Measurements from ENCODE around the gene NAT10.

NAT10 gene

DNA sequence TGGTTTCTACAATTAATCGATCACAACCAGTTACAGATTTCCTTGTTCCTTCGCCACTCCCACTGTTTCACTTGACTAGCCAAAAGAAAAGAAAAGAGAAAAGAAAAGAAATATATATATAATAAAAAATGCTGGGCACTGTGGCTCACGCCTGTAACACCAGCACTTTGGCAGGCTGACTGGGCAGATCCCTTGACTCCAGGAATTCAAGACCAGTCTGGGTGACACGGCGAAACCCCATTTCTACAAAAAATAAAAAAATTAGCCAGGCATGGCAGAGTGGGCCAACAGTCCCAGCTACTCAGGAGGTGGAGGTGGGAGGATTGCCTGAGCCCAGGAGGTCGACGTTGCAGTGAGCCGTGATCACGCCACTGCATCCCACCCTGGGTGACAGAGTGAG is 83.8 kb downstream of the NAT10 start:
- DNase-seq (ENCODE audit: low read depth), result no peak

DNA sequence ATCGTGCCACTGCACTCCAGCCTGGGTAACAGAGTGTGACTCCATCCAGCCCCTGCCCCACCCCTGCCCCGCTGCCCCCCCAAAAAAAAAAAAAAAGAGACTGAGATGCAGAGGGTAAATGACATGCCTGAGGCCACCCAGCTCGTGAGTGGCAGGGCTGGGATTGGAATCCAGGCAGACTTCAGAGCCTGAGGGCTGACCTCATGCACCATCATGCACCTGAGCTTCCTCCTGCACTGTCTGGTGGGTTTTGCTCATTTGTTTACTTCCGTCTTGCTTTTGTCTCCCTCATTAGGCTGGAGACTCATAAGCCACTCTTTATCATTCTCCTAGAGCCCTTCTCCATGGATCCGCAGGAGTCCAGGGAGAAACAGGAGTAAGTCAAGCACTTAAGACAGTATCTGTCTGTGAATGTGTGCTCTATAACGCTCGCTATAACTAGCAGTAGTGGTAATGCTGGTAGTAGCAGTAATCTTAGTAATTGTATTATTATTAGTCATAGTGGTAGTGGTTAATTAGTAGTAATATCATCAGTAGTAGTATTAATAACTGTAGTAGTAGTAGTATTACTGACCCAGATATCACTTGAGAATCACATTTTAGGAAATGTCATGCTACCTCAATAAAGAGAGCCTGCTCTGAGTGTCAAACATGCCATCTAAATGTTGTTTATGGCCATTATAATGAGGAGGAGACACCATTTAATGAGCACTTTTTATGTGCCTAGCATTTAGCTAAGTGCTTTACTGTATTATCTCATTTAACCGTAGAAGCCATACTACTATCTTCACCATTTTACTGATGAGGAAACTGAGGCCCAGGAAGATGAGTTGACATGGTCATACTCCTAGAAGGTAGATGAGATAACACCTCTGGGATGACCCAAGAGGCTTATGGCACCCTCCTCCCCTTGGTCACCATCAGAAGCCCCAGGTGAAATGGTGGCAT is 85.0 kb downstream of the NAT10 start:
- DNase-seq (ENCODE audit: low read depth), result no peak

DNA sequence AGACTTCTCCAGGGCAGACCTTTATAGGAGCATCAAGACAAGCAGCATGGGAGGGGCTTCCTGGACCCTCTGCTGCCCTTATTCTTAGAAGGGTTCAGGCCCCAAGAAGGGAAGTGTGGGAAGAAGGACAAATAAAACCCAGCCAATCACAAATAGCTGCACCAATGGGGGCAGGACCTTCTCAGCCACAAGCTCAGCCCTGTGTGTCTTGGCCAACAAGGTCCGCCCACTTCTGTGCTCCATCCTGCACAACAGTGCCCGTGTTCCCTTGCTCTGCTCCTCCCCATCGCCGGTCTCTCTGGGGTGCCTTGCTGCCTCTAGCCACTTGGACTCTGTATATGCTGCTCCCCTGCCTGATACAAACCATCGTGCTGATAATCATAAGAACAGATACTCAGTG is 86.1 kb downstream of the NAT10 start:
- no peak for DNase-seq (ENCODE audit: low read depth)

DNA sequence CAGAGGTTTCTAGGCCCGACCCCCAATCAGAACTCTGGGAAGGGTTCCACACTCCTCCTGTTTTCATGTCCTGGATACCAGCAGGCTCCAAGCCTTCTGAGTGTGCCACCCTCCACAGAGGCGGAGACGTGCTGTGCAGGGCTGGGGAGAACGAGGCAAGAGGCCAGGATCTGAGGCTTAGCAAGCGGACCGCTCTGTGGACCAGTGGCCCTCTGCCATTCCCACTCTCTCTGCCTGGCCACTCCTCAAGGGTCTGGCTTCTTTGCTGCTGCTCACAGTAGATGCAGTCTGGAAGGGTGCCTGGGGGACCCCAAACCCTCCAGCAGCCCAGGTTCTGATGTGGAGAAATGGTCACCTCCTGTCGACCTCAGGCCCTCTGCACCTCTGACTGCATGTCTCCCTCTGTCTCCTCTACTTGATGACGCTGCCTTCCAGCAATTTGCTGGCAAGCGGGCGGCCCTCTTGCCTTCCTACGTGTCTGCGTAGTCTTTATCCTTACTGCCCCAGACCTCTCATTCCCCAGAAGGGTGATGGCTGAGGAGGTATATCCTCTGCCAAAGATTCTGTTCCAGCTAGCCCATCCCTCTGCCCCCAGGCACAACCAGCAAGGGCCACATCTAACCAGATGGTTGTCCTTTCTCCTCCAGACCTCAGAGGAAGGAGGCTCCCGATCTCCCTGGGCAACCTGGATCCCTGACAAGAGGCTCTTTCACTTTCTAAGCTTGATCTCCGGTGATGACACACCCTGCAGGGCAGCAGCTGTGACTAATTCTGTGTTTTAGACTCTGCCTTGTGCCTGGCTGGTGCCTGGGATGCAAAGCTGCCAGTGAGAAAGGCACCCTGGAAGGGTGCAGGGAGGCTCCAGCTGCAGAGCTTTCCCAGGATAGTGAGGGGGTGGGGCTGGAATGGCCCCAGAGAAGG is 87.3 kb downstream of the NAT10 start:
- DNase-seq (ENCODE audit: low read depth), result peak; percentile 92

DNA sequence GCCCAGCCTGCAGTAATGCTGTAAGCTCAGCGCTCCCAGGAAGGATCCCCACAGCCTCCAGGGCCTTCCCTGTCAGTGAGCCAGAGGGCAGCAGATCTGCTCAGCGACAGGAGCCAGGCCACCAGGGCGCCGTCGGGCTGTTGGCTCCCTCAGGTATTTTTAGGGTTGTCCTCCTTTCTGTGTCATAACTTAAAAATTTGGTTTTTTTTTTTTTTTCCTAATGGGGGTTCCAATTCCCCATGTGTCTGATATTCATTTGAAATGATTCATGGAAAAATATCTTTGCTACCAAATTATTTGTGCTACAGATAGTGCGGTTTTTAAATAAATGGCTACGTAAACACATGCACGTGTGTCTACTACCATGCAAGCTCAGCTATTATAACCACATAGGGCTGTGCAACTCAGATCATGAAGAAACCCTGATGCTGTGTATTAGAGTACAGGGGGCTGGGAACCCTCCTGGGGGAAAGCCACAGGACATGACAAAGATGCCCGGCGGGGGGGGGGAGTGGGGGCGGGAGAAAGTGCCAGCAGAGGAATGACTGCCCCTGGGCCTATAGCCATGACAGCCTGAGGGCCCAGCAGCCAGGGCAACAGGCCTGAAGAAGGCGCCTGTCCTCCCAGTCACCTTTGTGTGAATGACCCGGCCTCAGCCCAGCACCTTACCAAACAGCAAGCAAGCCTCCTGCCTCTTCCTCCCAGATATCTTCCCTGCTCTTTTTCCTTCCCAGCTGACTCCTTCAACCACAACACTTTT is 89.3 kb downstream of the NAT10 start:
- no peak for DNase-seq (ENCODE audit: low read depth)

All from HS-5 (cell line).